BE2C (cell line): Measurements from ENCODE around the gene SCAND1.

Experiments
- DNase-seq: peaks from one replicate; pipeline ENCODE4 v3.0.0-alpha.2; 2020
- H3K27me3 ChIP-seq: fragments of 250-450 bp; sonication (Bioruptor Pico); 2 replicates; pipeline ENCODE4 v1.5.1; 2020; ENCODE audit warnings: mild to moderate bottlenecking
- H3K36me3 ChIP-seq: fragments of 250-450 bp; sonication (Bioruptor Pico); 2 replicates; pipeline ENCODE4 v1.5.1; 2020; ENCODE audit warnings: mild to moderate bottlenecking
- H3K4me1 ChIP-seq: fragments of 250-450 bp; sonication (Bioruptor Pico); 2 replicates; pipeline ENCODE4 v1.5.1; 2020
- H3K4me3 ChIP-seq: 2 replicates; pipeline ENCODE4 v1.5.1; 2011; ENCODE audit warnings: low read depth, low read length
- H3K9me3 ChIP-seq: fragments of 250-450 bp; sonication (Bioruptor Pico); 2 replicates; pipeline ENCODE4 v1.5.1; 2020
- TF ChIP-seq, protein P1 (sequence below): IDR thresholded peaks from 2 replicates; pipeline ENCODE4 v1.5.1; 2012; ENCODE audit warnings: mild to moderate bottlenecking, low read depth, low read length

Gene SCAND1

DNA sequence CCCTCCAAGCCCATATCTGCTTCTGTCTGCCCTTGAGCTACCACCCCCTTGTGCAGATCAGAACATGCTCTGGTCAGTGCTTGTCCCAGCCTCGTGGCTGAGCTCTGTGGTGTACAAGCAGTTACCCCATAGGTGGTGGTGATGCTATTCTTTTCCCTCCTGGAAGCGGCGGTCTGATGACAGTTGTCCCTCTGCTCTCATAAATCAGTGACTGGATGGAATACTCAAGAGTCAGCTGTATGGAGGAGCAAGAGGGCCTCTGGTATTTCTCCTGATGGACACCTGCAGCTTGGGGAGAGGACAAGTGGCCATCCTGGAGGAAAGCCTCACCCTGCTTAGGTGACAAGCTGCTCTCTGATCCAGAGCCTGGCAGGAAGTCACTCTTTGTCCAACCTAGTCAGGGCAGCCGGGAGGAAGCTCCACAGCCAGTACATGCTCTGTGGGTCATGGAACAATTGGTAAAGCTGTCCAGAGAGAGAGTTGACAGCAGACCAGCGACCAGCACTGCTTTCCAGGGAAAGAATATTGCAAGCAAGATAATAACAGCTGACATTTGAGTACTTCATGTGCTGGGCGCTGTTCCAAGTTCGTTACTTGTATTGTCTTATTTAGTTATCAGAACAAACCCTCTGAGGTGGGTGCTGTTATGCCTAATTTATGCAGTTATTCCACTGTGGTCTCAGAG, 47.1 kb downstream of the SCAND1 start:
- Histone ChIP-seq H3K4me3 (no peak overlapping the region), H3K9me3 (no peaks in the 10 kb centered on the region), H3K27me3 (no peaks in the 10 kb centered on the region), H3K36me3 (peaks cover 8% of the 10 kb centered on the region; the same call in 1 of the 2 replicates), H3K4me1 (peaks cover 3% of the 10 kb centered on the region; the same call in 1 of the 2 replicates)
- TF ChIP-seq, protein P1, sequence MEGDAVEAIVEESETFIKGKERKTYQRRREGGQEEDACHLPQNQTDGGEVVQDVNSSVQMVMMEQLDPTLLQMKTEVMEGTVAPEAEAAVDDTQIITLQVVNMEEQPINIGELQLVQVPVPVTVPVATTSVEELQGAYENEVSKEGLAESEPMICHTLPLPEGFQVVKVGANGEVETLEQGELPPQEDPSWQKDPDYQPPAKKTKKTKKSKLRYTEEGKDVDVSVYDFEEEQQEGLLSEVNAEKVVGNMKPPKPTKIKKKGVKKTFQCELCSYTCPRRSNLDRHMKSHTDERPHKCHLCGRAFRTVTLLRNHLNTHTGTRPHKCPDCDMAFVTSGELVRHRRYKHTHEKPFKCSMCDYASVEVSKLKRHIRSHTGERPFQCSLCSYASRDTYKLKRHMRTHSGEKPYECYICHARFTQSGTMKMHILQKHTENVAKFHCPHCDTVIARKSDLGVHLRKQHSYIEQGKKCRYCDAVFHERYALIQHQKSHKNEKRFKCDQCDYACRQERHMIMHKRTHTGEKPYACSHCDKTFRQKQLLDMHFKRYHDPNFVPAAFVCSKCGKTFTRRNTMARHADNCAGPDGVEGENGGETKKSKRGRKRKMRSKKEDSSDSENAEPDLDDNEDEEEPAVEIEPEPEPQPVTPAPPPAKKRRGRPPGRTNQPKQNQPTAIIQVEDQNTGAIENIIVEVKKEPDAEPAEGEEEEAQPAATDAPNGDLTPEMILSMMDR = no peak
- peak; percentile 26 for DNase-seq

DNA sequence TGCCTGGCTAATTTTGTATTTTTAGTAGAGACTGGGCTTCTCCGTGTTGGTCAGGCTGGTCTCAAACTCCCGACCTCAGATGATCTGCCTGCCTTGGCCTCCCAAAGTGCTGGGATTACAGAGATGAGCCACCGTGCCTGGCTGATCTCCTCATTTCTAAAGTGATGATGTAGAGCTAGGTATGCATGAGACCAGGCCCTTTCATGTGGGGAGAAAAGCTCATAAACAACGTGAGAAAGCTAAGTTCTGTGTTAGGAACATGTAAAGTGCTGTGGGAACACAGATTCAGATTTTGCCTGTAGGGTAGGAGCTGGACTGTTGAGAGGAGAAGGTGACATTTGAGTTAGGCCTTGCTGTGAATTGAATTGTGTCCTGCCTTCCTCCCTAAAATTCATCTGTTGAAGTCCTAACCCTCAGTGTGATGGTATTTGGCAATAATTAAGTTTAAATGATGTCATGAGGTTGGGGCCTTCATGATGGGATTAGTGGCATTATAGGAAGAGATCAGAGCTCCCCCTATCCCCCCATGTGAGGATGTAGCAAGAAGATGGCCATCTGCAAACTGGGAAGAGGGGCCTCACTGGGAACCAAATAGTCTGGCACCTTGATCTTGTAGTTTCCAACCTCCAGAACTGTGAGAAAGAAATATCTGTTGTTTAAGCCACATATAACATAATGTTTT, 49.2 kb downstream of the SCAND1 start:
- Histone ChIP-seq H3K27me3 (no peaks in the 10 kb centered on the region), H3K4me3 (no peak overlapping the region), H3K36me3 (peaks cover 8% of the 10 kb centered on the region; the same call in 1 of the 2 replicates), H3K9me3 (no peaks in the 10 kb centered on the region), H3K4me1 (peaks cover 3% of the 10 kb centered on the region; the same call in 1 of the 2 replicates)
- TF ChIP-seq, protein P1 = no peak
- DNase-seq = no peak

DNA sequence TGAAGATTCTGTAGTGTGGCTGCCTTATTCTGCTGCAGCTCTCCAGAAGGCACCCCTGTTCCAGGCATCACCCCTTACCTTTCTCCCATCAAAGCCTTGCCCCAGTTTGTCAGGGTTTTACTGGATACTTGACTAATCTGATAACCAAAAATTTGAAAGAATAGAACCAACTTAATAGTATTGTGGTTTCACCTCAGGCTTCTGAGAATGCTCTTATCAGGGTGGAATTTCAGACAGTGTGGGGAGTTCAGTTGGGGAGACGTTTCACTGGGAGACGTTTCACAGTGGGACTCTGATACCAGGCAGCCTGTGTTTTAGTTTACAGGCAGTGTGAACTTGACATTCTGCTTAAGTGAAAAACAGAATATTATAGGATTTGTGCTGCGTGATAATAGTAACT, 50.5 kb downstream of the SCAND1 start:
- Histone ChIP-seq H3K4me1 (peaks cover 3% of the 10 kb centered on the region; the same call in 1 of the 2 replicates), H3K36me3 (peaks cover 8% of the 10 kb centered on the region; the same call in 1 of the 2 replicates)
- TF ChIP-seq, protein P1 = no peak

More for the DNA sequence above, 50.5 kb downstream of the SCAND1 start:
- DNase-seq = no peak
- Histone ChIP-seq H3K27me3 (no peaks in the 10 kb centered on the region), H3K9me3 (no peaks in the 10 kb centered on the region), H3K4me3 (no peak overlapping the region)
